ENCODE data around the gene PNMA1.

The PNMA1 gene

GRCh38 chr14:73750531-73750901 is 36.3 kb upstream of the PNMA1 start:
- no peak for DNase-seq

- DNase-seq: no peak
Measured at GRCh38 chr14:73749706-73750530, 35.7 kb upstream of the PNMA1 start.

- DNase-seq: no peak
Measured at GRCh38 chr14:73748858-73749357, 34.7 kb upstream of the PNMA1 start.

- no peak for DNase-seq
Measured at GRCh38 chr14:73747379-73748211, 33.4 kb upstream of the PNMA1 start.

- DNase-seq: no peak
Measured at GRCh38 chr14:73746520-73747378, 32.6 kb upstream of the PNMA1 start.

- DNase-seq: no peak
Measured at GRCh38 chr14:73745571-73746519, 31.7 kb upstream of the PNMA1 start.

- no peak for DNase-seq
Measured at GRCh38 chr14:73744874-73745529, 30.8 kb upstream of the PNMA1 start.

- no peak for DNase-seq
Measured at GRCh38 chr14:73744175-73744867, 30.1 kb upstream of the PNMA1 start.

- DNase-seq: no peak
Measured at GRCh38 chr14:73743431-73743931, 29.3 kb upstream of the PNMA1 start.

- DNase-seq: no peak
Measured at GRCh38 chr14:73742520-73743238, 28.5 kb upstream of the PNMA1 start.

GRCh38 chr14:73741876-73742519 is 27.8 kb upstream of the PNMA1 start:
- no peak for DNase-seq

- DNase-seq: no peak
Measured at GRCh38 chr14:73741386-73741875, 27.2 kb upstream of the PNMA1 start.

- DNase-seq: no peak
Measured at GRCh38 chr14:73740618-73741326, 26.6 kb upstream of the PNMA1 start.

GRCh38 chr14:73739899-73740617 is 25.9 kb upstream of the PNMA1 start:
- no peak for DNase-seq

GRCh38 chr14:73739174-73739898 is 25.2 kb upstream of the PNMA1 start:
- DNase-seq: no peak

GRCh38 chr14:73738518-73739173 is 24.5 kb upstream of the PNMA1 start:
- DNase-seq: no peak

Measured in NCI-H774 (cell line).